Large intestine (tissue), 3 donors: ENCODE data around the gene KDM6A. TPM values are rescaled to one million over a fixed set of nuclear protein-coding genes. Genes with fewer than 3 reads are reported as not detected.
"Not testable (repeated sequence)": the region's sequence is repeated elsewhere in the genome, so short reads cannot be mapped to it uniquely, and the experiment has no call there.

Experiments
- DNase-seq, 2 donors: peaks; one replicate each; pipeline versions ENCODE4 v3.0.0 to v3.0.0-alpha.2; 2013
- H3K27ac ChIP-seq: one replicate; pipeline ENCODE4 v1.5.1; 2013; ENCODE audit warnings: low read length
- H3K27me3 ChIP-seq: 2 replicates; pipeline ENCODE4 v1.6.1; 2013; ENCODE audit warnings: low read length; ENCODE audit not compliant: control insufficient read depth, insufficient read depth
- H3K36me3 ChIP-seq: 2 replicates; pipeline ENCODE4 v1.6.1; 2013; ENCODE audit warnings: low read length; ENCODE audit not compliant: control insufficient read depth, insufficient read depth
- H3K4me1 ChIP-seq: one replicate; pipeline ENCODE4 v1.6.1; 2013; ENCODE audit warnings: low read length; ENCODE audit not compliant: control insufficient read depth, insufficient read depth
- H3K4me3 ChIP-seq: one replicate; pipeline ENCODE4 v1.5.1; 2013; ENCODE audit warnings: low read length
- H3K9me3 ChIP-seq: one replicate; pipeline ENCODE4 v1.6.1; 2013; ENCODE audit warnings: mild to moderate bottlenecking, low read depth, low read length, moderate library complexity; ENCODE audit not compliant: control insufficient read depth
- WGBS: methylation state at CpG from one replicate; pipeline ENCODE4 v1.1.5; 2013; ENCODE audit warnings: low lambda C conversion rate; ENCODE audit not compliant: insufficient coverage; 5-methylcytosine and 5-hydroxymethylcytosine counted together
- polyA plus RNA-seq: library from polyadenylated mRNA; unstranded; fragments of 120-200 nt; gene quantifications from one replicate; pipeline ENCODE4 v1.2.1, GENCODE V29; 2013

The KDM6A gene
- polyA plus RNA-seq, 1 donor = 26.8 TPM

GRCh38 chrX:44915361-44915868, 42.4 kb downstream of the KDM6A start:
- peaks cover 10% of the 10 kb centered on the region for H3K4me1 ChIP-seq
- no CpG with 5 or more reads among the region's 8 CpGs for WGBS
- H3K4me3 ChIP-seq = no peak overlapping the region
- H3K9me3 ChIP-seq = peaks cover 12% of the 10 kb centered on the region
- H3K36me3 ChIP-seq = no peaks in the 10 kb centered on the region
- H3K27me3 ChIP-seq = no peaks in the 10 kb centered on the region
- DNase-seq = peak in 1 of 2 donors; percentile 28
- H3K27ac ChIP-seq = peak overlapping the region; percentile 59

- DNase-seq = no peak
- H3K27me3 ChIP-seq = no peaks in the 10 kb centered on the region
- no peak overlapping the region for H3K27ac ChIP-seq
- no peaks in the 10 kb centered on the region for H3K9me3 ChIP-seq
- 100% methylated on average over 1 of the region's 1 CpG for WGBS
- no peaks in the 10 kb centered on the region for H3K36me3 ChIP-seq
- no peak overlapping the region for H3K4me3 ChIP-seq
- H3K4me1 ChIP-seq = peaks cover 8% of the 10 kb centered on the region
Measured at GRCh38 chrX:44918722-44919121, 45.7 kb downstream of the KDM6A start.

GRCh38 chrX:44922980-44923379, 50.0 kb downstream of the KDM6A start:
- no peaks in the 10 kb centered on the region for H3K27me3 ChIP-seq
- H3K9me3 ChIP-seq = no peaks in the 10 kb centered on the region
- no peak overlapping the region for H3K27ac ChIP-seq
- WGBS = no CpG with 5 or more reads among the region's 4 CpGs
- no peaks in the 10 kb centered on the region for H3K4me1 ChIP-seq
- DNase-seq = no peak
- no peaks in the 10 kb centered on the region for H3K36me3 ChIP-seq
- H3K4me3 ChIP-seq = no peak overlapping the region

GRCh38 chrX:44927398-44927797, 54.4 kb downstream of the KDM6A start:
- Histone ChIP-seq H3K9me3 (no peaks in the 10 kb centered on the region), H3K4me3 (no peak overlapping the region), H3K27ac (no peak overlapping the region), H3K27me3 (no peaks in the 10 kb centered on the region), H3K4me1 (no peaks in the 10 kb centered on the region), H3K36me3 (no peaks in the 10 kb centered on the region)
- DNase-seq = no peak
- no CpG with 5 or more reads among the region's 1 CpG for WGBS

- Histone ChIP-seq H3K9me3 (no peaks in the 10 kb centered on the region), H3K27me3 (no peaks in the 10 kb centered on the region), H3K27ac (no peak overlapping the region), H3K4me3 (no peak overlapping the region), H3K4me1 (peaks cover 3% of the 10 kb centered on the region), H3K36me3 (no peaks in the 10 kb centered on the region)
- no peak for DNase-seq
- WGBS = no CpG with 5 or more reads among the region's 4 CpGs
Measured at GRCh38 chrX:44931441-44931973, 58.5 kb downstream of the KDM6A start.

- Histone ChIP-seq H3K27me3 (no peaks in the 10 kb centered on the region), H3K27ac (no peak overlapping the region), H3K4me3 (no peak overlapping the region), H3K4me1 (peaks cover 8% of the 10 kb centered on the region), H3K36me3 (no peaks in the 10 kb centered on the region), H3K9me3 (no peaks in the 10 kb centered on the region)
- WGBS = 90% methylated on average over 2 of the region's 4 CpGs
- DNase-seq = no peak
Measured at GRCh38 chrX:44935172-44935571, 62.2 kb downstream of the KDM6A start.

GRCh38 chrX:44935640-44936039, 62.7 kb downstream of the KDM6A start:
- Histone ChIP-seq H3K4me1 (peaks cover 8% of the 10 kb centered on the region), H3K27me3 (no peaks in the 10 kb centered on the region), H3K36me3 (no peaks in the 10 kb centered on the region), H3K9me3 (no peaks in the 10 kb centered on the region), H3K27ac (no peak overlapping the region), H3K4me3 (no peak overlapping the region)
- no peak for DNase-seq
- no CpG with 5 or more reads among the region's 5 CpGs for WGBS

GRCh38 chrX:44937606-44938005, 64.6 kb downstream of the KDM6A start:
- Histone ChIP-seq H3K4me1 (peaks cover 8% of the 10 kb centered on the region), H3K27me3 (no peaks in the 10 kb centered on the region), H3K27ac (peak overlapping the region; percentile 47), H3K4me3 (no peak overlapping the region), H3K36me3 (no peaks in the 10 kb centered on the region), H3K9me3 (no peaks in the 10 kb centered on the region)
- no peak for DNase-seq
- no CpG with 5 or more reads among the region's 2 CpGs for WGBS

GRCh38 chrX:44938111-44938510, 65.1 kb downstream of the KDM6A start:
- Histone ChIP-seq H3K27me3 (no peaks in the 10 kb centered on the region), H3K36me3 (no peaks in the 10 kb centered on the region), H3K27ac (peak overlapping the region; percentile 47), H3K4me3 (no peak overlapping the region), H3K9me3 (no peaks in the 10 kb centered on the region), H3K4me1 (peaks cover 8% of the 10 kb centered on the region)
- WGBS = no CpG with 5 or more reads among the region's 4 CpGs
- peak in 1 of 2 donors; percentile 14 for DNase-seq

- H3K4me3 ChIP-seq, H3K9me3 ChIP-seq, H3K27me3 ChIP-seq, H3K36me3 ChIP-seq, H3K27ac ChIP-seq, H3K4me1 ChIP-seq, DNase-seq: not testable (repeated sequence)
- no CpG with 5 or more reads among the region's 12 CpGs for WGBS
Measured at GRCh38 chrX:44940541-44940940, 67.6 kb downstream of the KDM6A start.

GRCh38 chrX:44943007-44943406, 70.0 kb downstream of the KDM6A start:
- Histone ChIP-seq H3K4me3 (no peak overlapping the region), H3K27ac (no peak overlapping the region), H3K27me3 (no peaks in the 10 kb centered on the region), H3K9me3 (peaks cover 4% of the 10 kb centered on the region), H3K4me1 (no peaks in the 10 kb centered on the region), H3K36me3 (no peaks in the 10 kb centered on the region)
- no peak for DNase-seq
- no CpG with 5 or more reads among the region's 3 CpGs for WGBS
